ENCODE measurements around the gene HOXB1.

DNA sequence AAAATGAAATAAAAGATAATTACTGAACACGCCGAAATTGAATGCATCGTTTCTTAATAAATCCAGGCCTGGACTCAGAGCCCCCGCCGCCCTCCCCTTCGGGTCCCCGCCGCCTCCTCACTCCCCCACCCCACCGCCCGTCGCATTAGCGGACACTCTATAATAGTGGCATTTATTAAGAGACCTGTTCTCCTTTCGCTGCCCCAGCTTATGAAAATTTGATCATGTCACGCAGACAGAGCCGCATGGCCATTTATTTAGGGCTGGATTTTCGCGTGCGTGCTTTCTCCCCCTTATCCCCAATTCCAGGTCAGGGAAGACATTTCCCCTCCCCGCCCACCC is 20.4 kb upstream of the HOXB1 start:
- TF ChIP-seq, protein P1, sequence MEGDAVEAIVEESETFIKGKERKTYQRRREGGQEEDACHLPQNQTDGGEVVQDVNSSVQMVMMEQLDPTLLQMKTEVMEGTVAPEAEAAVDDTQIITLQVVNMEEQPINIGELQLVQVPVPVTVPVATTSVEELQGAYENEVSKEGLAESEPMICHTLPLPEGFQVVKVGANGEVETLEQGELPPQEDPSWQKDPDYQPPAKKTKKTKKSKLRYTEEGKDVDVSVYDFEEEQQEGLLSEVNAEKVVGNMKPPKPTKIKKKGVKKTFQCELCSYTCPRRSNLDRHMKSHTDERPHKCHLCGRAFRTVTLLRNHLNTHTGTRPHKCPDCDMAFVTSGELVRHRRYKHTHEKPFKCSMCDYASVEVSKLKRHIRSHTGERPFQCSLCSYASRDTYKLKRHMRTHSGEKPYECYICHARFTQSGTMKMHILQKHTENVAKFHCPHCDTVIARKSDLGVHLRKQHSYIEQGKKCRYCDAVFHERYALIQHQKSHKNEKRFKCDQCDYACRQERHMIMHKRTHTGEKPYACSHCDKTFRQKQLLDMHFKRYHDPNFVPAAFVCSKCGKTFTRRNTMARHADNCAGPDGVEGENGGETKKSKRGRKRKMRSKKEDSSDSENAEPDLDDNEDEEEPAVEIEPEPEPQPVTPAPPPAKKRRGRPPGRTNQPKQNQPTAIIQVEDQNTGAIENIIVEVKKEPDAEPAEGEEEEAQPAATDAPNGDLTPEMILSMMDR (IDR thresholded peaks at IDR 0.05; ENCODE audit: low read length) = no peak
- no peak for TF ChIP-seq EZH2 (IDR thresholded peaks at IDR 0.05; ENCODE audit: borderline replicate concordance, low read length)
